ENCODE results near the gene MOG.
A peak's percentile ranks its signal among the peaks of the same experiment; 100 is the strongest.
"Not testable (repeated sequence)": the region's sequence is repeated elsewhere in the genome, so short reads cannot be mapped to it uniquely, and the experiment has no call there.

Gene MOG

GRCh38 chr6:29637247-29637646 lies 19.6 kb upstream of the MOG start:
- DNase-seq (ENCODE audit: low read depth in 4 of 4, low spot score in 1 of 4): no peak

- DNase-seq (ENCODE audit: low read depth in 4 of 4, low spot score in 1 of 4): no peak
Observed at GRCh38 chr6:29641430-29642148, 15.3 kb upstream of the MOG start.

GRCh38 chr6:29647927-29648642 lies 8.8 kb upstream of the MOG start:
- DNase-seq (ENCODE audit: low read depth in 4 of 4, low spot score in 1 of 4): no peak

GRCh38 chr6:29649701-29650673 lies 6.9 kb upstream of the MOG start:
- DNase-seq (ENCODE audit: low read depth in 4 of 4, low spot score in 1 of 4): peak; percentile 96 to 99 (median 98)

- no peak for DNase-seq (ENCODE audit: low read depth in 4 of 4, low spot score in 1 of 4)
Observed at GRCh38 chr6:29651413-29652197, 5.3 kb upstream of the MOG start.

GRCh38 chr6:29652198-29652584 lies 4.7 kb upstream of the MOG start:
- DNase-seq (ENCODE audit: low read depth in 4 of 4, low spot score in 1 of 4): no peak

- no peak for DNase-seq (ENCODE audit: low read depth in 4 of 4, low spot score in 1 of 4)
Observed at GRCh38 chr6:29653452-29654038, 3.3 kb upstream of the MOG start.

GRCh38 chr6:29655658-29656057 lies 1.2 kb upstream of the MOG start:
- no peak for DNase-seq (ENCODE audit: low read depth in 4 of 4, low spot score in 1 of 4)

- DNase-seq (ENCODE audit: low read depth in 4 of 4, low spot score in 1 of 4): no peak
Observed at GRCh38 chr6:29656157-29656556, 735 bp upstream of the MOG start.

- DNase-seq (ENCODE audit: low read depth in 4 of 4, low spot score in 1 of 4): no peak
Observed at GRCh38 chr6:29661071-29661470, 4.2 kb downstream of the MOG start.

- not testable (repeated sequence) for DNase-seq (ENCODE audit: low read depth in 4 of 4, low spot score in 1 of 4)
Observed at GRCh38 chr6:29661502-29662141, 4.7 kb downstream of the MOG start.

- no peak for DNase-seq (ENCODE audit: low read depth in 4 of 4, low spot score in 1 of 4)
Observed at GRCh38 chr6:29663300-29664042, 6.6 kb downstream of the MOG start.

GRCh38 chr6:29665942-29666825 lies 9.3 kb downstream of the MOG start:
- no peak for DNase-seq (ENCODE audit: low read depth in 4 of 4, low spot score in 1 of 4)

GRCh38 chr6:29666826-29667130 lies 9.9 kb downstream of the MOG start:
- no peak for DNase-seq (ENCODE audit: low read depth in 4 of 4, low spot score in 1 of 4)

GRCh38 chr6:29667158-29667557 lies 10.3 kb downstream of the MOG start:
- no peak for DNase-seq (ENCODE audit: low read depth in 4 of 4, low spot score in 1 of 4)

- no peak for DNase-seq (ENCODE audit: low read depth in 4 of 4, low spot score in 1 of 4)
Observed at GRCh38 chr6:29671026-29671425, 14.1 kb downstream of the MOG start.

GRCh38 chr6:29672116-29672515 lies 15.2 kb downstream of the MOG start:
- DNase-seq (ENCODE audit: low read depth in 4 of 4, low spot score in 1 of 4): not testable (repeated sequence)

GRCh38 chr6:29673161-29673560 lies 16.3 kb downstream of the MOG start:
- DNase-seq (ENCODE audit: low read depth in 4 of 4, low spot score in 1 of 4): no peak
